Limb (tissue), 2 donors: ENCODE data around the gene ANKRD23.
"Not testable (repeated sequence)": the region's sequence is repeated elsewhere in the genome, so short reads cannot be mapped to it uniquely, and the experiment has no call there.

Experiments
- DNase-seq, 2 donors: peaks; one replicate each; pipeline ENCODE4 v3.0.0-alpha.2; 2016; ENCODE audit errors: extremely low spot score in 2 of 2

Gene ANKRD23

DNA sequence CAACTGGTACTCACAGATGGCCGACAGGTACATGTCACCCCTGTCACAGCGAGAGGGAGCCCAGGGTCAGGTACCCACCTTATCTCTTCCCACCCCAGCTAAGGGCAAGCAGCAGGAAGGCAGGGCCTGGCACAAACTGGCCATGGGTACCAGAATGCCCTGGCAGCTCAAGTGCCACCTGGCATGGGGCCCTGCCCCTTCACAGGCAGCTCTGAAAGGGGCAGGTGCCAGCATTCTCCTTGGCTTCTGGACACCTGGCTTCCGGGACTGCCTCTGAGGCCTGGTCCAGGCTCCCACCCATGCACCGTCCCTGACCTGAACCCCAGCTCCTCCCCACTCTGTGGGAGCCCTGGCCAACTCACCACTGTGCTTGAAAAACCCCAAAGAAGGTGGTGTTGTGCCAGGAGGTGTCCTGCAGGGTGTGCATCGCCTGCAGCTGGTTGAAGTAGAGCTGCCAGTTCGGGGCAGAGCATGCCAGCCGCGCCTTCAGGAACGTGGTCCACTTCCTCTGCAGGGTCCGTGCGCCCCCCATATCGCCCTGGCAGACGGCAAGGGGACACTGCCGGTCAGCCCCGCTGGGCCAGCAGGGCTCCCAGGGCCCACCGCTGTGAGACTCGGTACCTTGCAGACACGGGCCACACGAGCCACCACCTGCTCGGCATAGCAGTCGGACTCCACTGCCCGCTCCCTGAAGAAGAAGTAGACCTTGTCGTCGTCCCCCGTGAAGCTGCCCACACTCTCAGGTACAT, 20.7 kb upstream of the ANKRD23 start:
- peak in 1 of 2 donors; percentile 16 for DNase-seq

DNA sequence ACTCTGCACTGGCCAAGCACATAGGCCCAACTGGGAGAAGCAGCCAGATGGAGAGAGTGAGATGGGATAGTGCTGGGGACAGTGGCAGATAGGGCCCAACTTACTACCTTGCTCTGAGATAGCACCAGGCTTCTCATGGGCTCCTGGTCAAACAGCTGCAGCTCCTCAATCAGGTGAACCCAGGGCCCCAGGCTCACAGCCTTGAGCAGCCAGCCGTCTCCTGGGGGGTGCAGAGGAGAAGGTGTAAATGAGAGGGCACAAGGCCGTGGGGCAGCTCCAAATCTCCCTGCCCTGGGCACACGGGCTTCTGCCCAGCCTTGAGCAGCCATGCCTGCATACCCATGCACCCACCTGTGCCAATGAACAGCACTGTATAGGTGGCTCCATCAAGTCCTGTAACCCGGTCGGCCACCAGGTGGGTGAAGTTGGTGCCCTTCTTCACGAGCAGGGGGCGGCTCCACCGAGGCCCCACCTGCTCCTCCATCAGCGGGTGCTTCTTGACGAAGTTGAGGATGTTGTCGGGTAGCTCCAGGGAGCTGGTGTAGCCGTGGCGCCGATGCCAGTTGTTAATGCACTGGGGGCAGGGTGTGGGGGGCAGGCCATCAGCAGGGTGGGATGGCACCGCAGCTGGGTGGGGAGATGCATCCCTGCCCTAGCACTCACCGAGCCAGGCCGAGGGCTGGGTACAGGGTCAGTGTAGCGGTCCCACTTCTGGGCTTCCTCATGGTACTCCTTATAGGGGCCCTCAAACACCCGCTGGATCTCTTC, 19.9 kb upstream of the ANKRD23 start:
- peak in 1 of 2 donors; percentile 17 for DNase-seq

DNA sequence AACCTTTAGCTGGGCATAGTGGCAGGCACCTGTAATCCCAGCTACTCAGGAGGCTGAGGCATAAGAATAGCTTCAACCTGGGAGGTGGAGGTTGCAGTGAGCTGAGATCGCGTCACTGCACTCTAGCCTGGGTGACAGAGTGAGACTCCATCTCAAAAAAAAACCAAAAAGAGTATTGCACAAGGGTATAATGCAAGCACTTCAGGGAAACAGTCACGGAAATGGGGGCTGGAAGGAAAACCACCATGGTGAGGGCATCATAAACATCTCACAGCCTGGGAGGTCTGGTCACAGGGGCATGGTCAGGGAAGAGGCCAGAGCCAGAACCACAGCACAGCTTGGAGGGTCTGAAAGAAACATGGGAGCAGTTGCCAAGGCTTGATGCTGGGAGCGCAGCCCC, 19.2 kb upstream of the ANKRD23 start:
- DNase-seq: not testable (repeated sequence)

DNA sequence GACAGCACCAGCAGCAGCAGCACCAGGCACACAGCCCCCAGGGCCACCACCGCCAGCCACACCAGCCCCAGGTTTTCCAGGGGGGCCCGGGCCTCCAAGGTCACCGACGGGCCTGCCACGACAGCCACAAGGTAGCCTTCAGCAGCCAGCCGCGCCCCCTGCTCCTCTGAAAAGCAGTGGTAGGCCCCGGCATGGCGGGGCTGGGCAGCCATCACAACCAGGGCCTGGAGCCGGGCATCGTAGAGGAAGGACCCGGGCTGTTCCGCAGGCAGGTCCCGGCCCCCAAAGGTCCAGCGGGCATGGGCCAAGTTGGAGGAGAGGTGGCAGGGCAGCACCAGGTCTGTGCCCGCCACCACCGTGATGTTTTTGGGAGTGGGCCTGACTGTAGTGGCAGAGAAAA, 17.3 kb upstream of the ANKRD23 start:
- DNase-seq: peak in 1 of 2 donors; percentile 19

DNA sequence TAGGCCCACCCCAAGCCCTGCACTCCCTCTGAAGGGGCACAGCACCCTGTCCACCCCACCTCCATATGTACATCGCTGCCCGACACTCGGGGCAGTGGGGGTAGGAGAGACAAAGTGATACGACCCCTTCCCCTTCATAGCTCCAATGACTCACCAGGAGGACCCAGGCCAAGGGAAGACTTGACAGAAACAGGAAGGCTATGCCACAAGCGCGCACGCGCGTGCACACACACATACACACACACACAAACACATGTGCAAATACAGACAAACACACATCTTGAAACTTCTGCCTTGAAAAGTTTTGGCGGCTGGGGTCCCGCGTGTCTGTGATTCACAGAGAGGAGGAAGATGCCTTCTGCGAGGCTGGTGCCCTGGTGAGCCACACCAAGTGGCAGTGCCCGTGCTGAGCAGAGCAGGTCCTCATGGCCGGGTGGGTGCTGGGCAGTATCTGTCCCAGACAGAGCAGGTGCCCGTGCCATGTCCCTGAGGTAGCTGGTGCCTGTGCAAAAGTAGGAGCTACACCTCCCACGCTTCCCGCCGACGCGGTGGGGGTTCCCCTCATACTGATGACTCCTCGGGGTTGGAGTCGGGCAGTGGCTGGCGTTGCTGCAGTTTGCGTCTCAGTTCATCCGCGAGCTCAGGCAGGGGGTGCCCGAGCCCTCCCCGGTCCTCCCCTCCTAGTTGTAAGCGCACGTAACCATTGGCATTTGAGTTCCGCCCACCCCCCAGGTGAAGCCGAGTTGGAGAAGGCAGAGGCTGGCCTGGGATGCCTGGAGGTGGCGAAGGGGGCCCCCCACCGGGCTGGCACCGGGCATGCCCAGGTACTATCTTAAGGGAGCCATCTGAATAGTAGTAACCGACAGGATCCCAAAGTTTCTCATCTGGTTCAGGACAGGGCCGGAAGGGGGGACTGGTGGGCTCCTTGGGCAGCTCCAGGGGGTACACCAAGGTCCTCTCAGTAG, 16.5 kb upstream of the ANKRD23 start:
- DNase-seq: peak in 1 of 2 donors; percentile 39

DNA sequence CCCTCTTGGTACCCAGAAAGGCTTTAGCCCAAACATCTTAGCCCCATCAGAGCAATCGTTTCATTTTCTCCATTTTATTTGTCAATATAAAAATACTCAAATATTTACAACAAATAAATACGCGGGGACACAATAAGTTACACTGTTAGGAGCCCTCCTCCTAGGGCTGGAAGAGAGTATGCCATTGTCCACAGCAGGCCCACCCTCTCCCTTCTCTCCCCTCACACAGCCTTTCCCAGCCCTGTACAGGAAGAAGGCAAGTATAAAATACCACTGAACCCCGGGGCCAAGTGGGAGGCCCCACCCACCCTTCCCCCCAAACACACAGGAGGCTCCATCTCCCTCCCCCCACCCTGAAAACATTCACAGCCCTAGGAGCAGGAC, 15.9 kb upstream of the ANKRD23 start:
- DNase-seq: no peak

DNA sequence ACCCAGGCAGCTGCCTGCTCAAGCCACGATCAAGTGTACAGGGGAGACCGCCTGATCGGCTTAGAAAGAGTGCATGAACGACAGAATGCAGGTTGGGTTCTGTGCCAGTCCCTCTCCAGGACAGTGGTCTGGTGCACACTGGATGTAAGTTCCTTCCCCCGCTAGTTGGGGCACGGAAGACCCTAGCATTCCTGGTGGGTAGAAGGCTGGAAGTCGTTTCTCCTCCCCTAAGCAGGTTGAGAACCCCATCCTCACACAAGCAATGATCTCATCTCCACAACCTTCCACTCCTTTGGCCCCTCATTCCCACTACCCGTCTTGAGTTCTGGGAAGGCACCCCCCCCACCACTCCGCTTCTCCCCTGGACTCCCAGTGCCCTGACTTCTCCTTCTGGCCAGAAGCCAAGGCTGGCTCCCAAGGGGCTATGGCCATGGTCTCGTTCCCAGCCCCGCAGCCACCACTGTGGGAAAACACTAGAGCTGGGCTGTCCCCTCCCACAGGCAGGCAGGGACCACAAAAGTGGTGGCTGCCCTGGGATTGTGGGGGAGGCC, 15.4 kb upstream of the ANKRD23 start:
- DNase-seq: peak in 1 of 2 donors; percentile 72

DNA sequence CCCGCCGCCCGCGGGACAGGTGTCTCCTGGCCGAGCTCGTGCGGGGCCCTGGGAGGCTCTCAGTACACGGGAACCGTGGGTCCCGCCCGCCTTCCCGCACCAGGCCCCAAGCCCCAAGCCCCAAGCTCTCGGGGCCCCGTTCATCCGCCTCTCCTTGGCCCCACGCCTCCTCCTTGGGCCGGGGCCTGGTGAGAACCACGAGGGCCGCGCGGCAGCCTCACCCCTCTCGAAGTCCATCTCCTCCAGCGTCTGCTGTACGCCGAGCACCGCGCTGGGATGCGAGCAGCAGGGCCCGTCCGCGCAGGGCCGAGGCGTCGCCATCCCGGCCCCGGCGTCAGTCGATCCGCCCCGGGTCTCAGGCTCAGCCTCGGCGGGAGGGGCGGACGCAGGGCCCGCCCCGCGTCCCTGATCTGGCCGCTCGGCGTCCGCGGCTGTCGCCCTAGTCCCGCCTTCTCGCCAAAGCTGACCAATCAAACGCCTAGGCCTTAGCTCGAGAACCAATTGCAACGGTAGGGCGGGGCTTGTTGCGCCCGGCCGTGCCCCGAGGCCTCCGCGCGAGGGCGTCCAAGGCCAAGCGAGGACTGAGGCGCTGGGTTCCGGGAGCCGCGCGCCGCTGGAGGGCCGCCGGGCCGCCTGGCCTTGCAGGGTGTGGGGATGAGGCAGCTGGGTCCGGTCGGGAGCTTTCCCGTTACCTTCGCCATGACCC, 14.0 kb upstream of the ANKRD23 start, which contains the start of gene ANKRD39:
Gene ANKRD39, minus strand, starts transcription at position 350 of the 706 bp plus-strand sequence. Its CDS starts 29 bp downstream, at position 321.
- DNase-seq: peak; percentile 98 to 99

DNA sequence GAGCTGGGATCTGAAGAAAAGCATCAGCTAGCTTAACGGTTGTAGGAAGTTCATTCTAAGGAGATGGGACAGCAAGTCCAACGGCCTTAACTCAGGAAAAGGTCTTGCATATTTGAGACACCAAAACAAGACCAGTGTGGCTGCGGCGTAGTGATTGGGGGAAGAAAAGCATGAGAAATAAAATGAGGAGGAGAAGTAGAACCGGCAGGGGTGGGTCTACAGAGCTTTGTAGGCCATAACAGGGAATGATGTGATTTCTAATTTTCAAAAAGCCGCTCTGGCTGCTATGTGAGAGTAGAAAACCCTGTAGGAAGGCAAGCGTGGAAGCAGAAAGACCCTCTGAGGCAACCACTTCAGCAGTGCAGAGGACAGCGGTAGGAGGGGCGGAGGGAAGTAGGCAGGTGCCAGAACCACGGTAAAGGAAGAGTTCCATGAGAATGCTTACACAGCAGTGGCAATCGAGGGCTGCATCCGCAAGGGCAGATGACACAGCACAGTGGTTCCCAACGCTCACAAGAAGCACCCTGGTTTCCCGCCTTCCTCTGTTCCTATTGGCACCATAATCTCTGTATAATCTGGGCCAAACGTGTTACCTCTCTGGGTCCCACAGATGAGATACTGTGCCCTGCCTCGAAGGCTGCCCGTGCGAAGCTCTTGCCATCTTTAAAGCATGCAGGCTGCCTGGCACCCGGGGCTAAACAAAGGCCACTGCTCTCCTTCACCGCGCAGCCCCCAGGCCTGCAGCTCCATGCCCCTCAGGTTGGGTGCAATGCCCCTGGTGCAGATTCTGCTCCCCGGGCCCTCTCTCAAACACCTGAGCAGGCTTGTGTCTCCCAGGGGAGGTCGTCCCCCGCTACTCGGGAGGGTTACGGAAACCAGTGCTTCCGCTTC, 13.2 kb upstream of the ANKRD23 start:
- peak in 1 of 2 donors; percentile 41 for DNase-seq

DNA sequence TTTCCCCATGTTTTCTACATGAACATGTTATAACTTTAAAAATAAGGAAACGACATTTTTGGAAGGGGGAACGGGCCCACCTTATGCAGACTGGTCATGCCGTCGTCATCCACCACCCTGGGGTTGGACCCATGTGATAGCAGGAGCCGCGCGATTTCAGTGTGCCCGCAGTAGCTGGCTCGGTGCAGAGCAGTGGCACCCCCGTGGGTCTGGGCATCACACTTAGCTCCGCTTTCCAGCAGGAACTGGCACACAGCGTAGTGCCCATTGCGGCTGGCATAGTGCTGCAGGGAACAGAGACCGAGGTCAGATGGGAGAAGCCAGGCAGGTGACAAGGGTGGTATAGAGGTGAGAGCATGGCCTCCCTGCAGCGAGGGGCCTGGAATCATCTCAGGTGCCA, 9.5 kb upstream of the ANKRD23 start:
- no peak for DNase-seq

DNA sequence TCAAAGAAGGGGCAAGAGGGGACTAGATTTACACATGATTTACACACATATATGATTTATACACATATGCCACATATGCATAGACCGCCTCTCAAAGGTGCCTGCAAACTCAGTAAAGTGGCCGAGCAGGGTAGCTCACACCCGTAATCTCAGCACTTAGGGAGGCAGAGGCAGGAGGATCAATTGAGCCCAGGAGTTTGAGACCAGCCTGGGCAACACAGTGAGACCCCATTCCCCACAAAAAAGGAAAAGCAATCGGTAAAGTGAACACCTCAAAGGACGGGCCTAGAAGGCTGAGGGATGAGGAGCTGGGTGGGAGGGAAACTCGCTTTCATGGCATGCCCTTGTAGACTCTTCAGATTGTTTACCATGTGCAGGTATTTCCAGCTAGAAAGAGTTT, 8.8 kb upstream of the ANKRD23 start:
- no peak for DNase-seq

DNA sequence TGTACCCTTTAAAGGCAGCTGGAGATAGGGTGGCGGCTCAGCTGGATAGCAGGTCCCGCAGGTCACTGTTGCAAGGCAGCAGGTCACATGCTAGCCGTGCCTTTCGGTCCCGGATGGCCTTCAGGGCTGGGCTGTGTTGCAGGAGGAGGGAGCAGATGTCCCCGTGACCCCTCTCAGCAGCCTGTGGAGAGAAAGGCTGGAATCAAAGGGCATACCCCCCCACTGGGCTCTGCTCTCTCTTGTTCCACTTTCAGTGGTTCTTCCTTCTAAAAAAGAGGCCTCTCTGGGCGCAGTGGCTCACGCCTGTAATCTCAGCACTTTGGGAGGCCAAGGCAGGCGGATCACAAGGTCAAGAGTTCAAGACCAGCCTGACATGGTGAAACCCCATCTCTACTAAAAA, 4.4 kb upstream of the ANKRD23 start:
- peak in 1 of 2 donors; percentile 22 for DNase-seq

DNA sequence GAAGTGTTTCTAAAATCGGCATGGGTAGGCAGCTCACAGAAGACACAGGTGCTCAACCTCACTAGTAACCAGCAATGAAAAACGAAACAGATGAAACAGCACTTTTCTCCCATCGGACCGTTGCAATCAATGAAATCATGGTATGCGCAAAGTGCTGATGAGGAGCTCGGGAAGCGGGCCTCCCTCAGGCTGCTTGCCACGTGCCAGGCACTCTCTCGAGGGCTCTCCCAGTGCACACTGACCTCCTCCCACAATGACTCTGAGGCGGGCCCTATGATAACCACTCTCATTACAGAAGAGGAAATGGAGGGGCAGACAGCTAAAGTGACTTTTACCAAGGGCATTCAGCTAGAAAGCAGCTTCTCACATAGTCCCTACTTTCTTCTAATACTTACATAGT, 3.8 kb upstream of the ANKRD23 start:
- DNase-seq: no peak

DNA sequence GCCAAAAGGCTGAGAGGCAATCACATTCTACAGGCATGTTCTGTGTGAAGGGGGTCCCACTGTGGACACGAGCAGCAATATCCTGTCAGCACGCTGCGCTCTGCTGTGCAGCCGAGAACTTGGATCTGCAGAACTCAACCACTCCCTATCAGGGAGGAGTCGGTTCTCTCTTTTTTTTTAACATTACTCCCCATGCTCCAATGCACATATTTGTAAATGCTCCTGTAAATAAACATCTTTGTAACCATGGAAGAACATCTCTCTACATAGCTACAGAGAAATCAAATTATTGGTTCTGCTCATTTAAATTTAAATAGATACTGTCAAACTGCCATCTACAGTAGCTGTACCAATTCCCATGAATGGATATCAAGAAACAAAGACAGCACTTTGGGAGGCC, 3.0 kb upstream of the ANKRD23 start:
- DNase-seq: no peak

DNA sequence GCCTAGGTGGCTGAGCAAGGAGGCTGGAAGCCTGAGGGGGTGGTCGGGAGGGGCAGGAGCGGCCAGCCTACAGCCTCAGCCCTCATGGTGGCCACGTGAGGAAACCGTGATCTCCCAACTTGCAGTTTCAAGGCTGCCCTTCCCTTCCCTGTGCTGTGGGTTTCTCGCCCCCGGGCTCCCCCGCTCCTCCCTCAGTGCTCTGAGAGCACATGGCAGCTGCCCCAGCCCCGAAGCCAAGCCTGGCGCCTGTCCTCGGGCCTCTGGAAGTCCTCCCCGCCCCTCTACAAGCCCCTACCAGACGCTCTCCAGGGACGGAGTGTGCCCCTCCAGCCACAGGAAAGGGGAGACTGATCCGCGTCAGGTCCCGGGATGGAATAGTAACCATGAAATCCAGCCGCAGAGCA, 586 bp upstream of the ANKRD23 start:
- peak in 1 of 2 donors; percentile 24 for DNase-seq

DNA sequence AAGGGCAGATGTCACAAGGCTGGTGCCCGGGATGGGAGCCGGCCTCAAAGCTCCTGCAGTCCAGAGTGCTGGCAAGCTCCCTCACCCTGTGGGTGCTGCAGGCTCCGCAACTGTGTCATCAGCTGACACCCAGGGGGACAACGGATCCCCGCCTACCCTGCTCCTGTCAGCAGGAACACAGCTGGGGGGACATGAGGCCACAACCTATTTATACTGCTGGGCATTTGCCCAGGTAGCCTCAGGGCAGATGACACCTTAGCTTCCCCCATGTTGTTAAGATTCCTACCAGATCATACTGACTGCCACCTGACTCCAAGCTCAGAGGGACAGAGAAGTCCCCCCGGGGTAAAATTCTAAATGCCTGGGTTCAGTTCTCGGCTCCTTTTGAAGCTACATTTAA, 1.2 kb downstream of the ANKRD23 start:
- DNase-seq: peak in 1 of 2 donors; percentile 17

DNA sequence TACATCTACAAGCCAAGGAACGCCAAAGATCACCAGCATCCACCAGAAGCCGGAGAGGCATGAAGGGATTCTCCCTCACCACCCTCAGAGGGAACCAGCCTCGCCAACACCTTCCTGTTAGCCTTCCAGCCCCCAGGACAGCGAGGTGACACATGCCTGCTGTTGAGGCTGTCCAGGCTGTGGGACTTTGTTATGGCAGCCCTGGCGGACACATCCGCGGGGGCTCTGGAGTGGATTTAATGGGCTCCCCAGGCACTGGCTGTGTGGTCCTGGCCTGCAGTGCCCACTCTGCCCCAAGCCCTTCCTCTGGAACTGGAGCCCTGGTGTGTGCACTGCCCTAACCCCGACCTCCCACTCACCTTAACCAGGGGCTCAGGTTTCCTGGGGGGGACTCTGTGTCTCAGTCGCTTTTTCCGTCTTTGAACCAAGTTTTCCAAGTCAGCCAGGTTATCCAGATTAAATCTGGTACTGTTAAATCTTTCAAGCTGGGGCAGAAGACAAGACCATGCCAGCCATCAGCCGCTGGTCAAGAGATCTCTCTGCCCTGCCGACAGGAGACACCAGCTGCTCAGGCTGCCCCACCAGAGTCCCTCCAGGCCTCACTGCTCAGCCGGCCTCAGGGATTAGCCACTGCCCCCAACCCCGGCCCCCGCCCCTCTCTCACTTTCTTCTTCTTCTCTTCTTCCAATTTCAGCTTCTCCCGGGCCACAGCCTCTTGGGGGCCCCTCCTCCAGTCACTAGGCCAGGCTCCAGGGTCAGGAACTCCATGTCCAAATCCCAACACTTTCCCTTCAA, 1.9 kb downstream of the ANKRD23 start:
- DNase-seq: peak in 1 of 2 donors; percentile 21
